ENCODE data around the gene DPT. TPM values are rescaled to one million over a fixed set of nuclear protein-coding genes. Genes with fewer than 3 reads are reported as not detected.

The DPT gene
- total RNA-seq, 4 donors from 2014 or later = 43.7 to 105 (median 57.5) TPM

- intact Hi-C loops (cut with DNase I; ENCODE audit: low total_unique reads) = no loop called here
Observed at GRCh38 chr1:168700575-168701268, 28.3 kb downstream of the DPT start.

GRCh38 chr1:168698453-168698852, 30.6 kb downstream of the DPT start:
- Histone ChIP-seq H3K4me1 (no peaks in the 10 kb centered on the region), H3K4me3 (no peak overlapping the region), H3K27ac (no peak overlapping the region), H3K36me3 (no peaks in the 10 kb centered on the region), H3K27me3 (no peaks in the 10 kb centered on the region), H3K9me3 (no peaks in the 10 kb centered on the region)
- TF ChIP-seq POLR2A (IDR thresholded peaks at IDR 0.05) (no peak), CTCF (IDR thresholded peaks at IDR 0.05) (no peak)
- DNase-seq = no peak
- intact Hi-C loops (cut with DNase I; ENCODE audit: low total_unique reads) = no loop called here

More at GRCh38 chr1:168700575-168701268, 28.3 kb downstream of the DPT start:
- no peak for TF ChIP-seq POLR2A (IDR thresholded peaks at IDR 0.05)
- TF ChIP-seq CTCF (IDR thresholded peaks at IDR 0.05) = no peak
- DNase-seq = no peak
- Histone ChIP-seq H3K4me3 (no peak overlapping the region), H3K9me3 (no peaks in the 10 kb centered on the region), H3K27ac (no peak overlapping the region), H3K4me1 (no peaks in the 10 kb centered on the region), H3K36me3 (no peaks in the 10 kb centered on the region), H3K27me3 (no peaks in the 10 kb centered on the region)

DNA sequence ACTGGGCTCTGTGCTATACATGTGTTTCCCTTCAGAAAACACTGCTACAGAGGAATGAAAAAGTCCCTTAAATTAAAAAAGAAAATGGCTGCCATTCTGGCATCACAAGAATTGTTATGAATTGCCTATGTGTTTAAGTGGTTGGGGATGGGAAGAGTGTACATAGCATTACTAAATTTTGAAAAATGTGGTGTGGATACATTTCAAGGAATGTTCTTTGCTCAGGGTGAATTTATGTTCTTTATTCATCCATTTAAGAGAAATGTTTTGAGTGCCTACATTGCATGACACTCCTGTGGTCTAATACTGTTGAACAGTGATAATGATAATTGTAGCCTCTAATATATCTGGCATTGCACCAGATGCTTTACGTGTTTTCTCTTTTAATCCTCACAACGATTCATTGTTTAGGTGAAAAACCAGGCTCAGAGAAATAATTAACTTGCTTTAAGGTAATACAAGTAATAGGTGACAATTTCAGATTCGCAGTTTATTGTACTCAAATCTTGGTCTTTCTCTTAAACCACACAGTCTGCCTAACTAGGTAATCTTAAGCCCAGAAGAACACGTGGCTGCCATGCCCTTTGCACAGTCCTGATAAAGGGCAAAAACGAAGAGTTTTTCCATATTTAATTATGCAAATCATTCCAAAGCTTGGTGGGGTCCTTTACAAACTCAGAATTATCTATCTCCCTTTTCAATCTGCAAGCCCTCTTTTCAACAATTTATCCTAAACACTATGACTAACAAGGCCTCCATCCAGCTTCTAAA, 31.5 kb downstream of the DPT start:
- TF ChIP-seq CTCF (IDR thresholded peaks at IDR 0.05) = no peak
- no peak for TF ChIP-seq POLR2A (IDR thresholded peaks at IDR 0.05)
- H3K9me3 ChIP-seq = no peaks in the 10 kb centered on the region

DNA sequence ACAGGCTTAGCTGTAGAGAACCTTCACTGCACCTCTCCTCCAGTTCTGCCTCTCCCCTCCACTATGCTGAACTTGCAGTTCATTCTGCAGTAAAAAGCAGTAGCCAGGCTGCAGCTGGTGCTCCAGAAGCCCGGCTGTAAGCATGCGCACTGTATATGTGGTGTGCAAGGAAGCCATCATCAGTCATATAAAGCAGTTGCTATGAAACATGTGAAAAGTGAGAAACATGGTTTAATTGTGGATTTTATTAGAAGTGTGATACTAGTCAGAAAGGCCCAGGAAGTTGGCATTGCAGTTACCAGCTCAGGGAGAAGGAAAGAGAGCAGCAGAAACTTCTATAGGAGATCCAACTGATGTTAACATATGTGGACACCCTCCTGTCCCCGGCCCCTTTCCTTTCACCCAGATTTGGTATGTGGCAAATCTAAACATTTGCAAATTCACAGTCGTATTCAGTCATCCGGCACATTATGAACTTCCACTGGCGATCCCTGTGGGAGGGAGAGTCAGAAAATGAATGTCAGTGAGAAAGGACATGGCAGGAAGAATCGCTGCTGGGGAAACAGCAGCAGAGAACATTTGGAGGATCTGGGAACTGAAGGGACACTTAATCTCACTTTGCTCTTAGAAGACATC, 32.8 kb downstream of the DPT start:
- Histone ChIP-seq H3K36me3 (no peaks in the 10 kb centered on the region), H3K9me3 (no peaks in the 10 kb centered on the region), H3K4me3 (no peak overlapping the region), H3K27ac (no peak overlapping the region), H3K4me1 (no peaks in the 10 kb centered on the region), H3K27me3 (no peaks in the 10 kb centered on the region)
- intact Hi-C loops (cut with DNase I; ENCODE audit: low total_unique reads) = no loop called here
- TF ChIP-seq CTCF (IDR thresholded peaks at IDR 0.05) (no peak), POLR2A (IDR thresholded peaks at IDR 0.05) (no peak)
- DNase-seq = no peak

More for the DNA sequence above, 31.5 kb downstream of the DPT start:
- DNase-seq = no peak
- Histone ChIP-seq H3K4me1 (no peaks in the 10 kb centered on the region), H3K27ac (no peak overlapping the region), H3K4me3 (no peak overlapping the region), H3K36me3 (no peaks in the 10 kb centered on the region), H3K27me3 (no peaks in the 10 kb centered on the region)
- intact Hi-C loops (cut with DNase I; ENCODE audit: low total_unique reads) = no loop called here

DNA sequence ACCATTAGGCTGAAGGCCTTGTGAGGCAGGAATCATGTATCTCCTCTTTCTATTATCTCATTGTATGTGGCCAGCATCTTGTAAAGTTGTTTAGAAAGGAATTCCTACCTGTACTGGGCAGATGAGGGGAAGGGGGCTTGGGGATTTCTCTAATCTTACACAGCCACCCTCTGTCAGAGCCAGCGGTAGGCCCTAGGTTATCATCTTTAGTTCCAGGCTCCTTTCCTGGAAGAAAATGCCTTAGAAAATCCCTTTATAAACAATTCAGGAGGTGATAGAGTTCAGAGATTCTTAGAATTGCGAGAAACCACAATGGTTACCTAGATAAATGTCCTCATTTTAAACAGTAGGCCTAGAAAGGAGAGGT, 35.2 kb downstream of the DPT start:
- TF ChIP-seq CTCF (IDR thresholded peaks at IDR 0.05) (no peak), POLR2A (IDR thresholded peaks at IDR 0.05) (no peak)
- peaks cover 0 to 1% of the 10 kb centered on the region in 2 donors for H3K4me1 ChIP-seq
- intact Hi-C loops (cut with DNase I; ENCODE audit: low total_unique reads) = no loop called here

More for the DNA sequence above, 35.2 kb downstream of the DPT start:
- Histone ChIP-seq H3K36me3 (no peaks in the 10 kb centered on the region), H3K9me3 (no peaks in the 10 kb centered on the region), H3K27me3 (no peaks in the 10 kb centered on the region), H3K27ac (no peak overlapping the region), H3K4me3 (no peak overlapping the region)
- no peak for DNase-seq

Data from uterus (tissue), 4 donors.